Gastrocnemius medialis (tissue), 4 donors: ENCODE measurements around the gene MAML3. TPM values are rescaled to one million over a fixed set of nuclear protein-coding genes. Genes with fewer than 3 reads are reported as not detected.

Experiments used
- ATAC-seq, 2 donors: fragments of 150-250 bp; one replicate each; pipeline ENCODE4 v1.9.1; 2016
- DNase-seq, 2 donors: peaks; one replicate each; pipeline ENCODE4 v3.0.0-alpha.2; 2019
- H3K27ac ChIP-seq, 4 donors: fragments of 200-600 bp; sonication (generic); 1 replicate in 1 of 4; 2 replicates in 3 of 4; pipeline ENCODE4 v1.5.1; 2016 to 2018; ENCODE audit warnings: mild to moderate bottlenecking in 2 of 4, moderate library complexity in 1 of 4
- H3K27me3 ChIP-seq, 3 donors: fragments of 200-600 bp; sonication (generic) in 2 of 3; 1 replicate in 1 of 3; 2 replicates in 2 of 3; pipeline versions ENCODE4 v1.5.1 to v1.6.0; 2016 to 2019; ENCODE audit warnings: mild to moderate bottlenecking in 1 of 3, moderate library complexity in 1 of 3
- H3K36me3 ChIP-seq, 2 donors: fragments of 200-600 bp; sonication (generic) in 1 of 2; one replicate each; pipeline ENCODE4 v1.5.1; 2017 to 2018
- H3K4me1 ChIP-seq, 2 donors: fragments of 200-600 bp; sonication (generic) in 1 of 2; one replicate each; pipeline ENCODE4 v1.5.1; 2016 to 2017; ENCODE audit warnings: mild to moderate bottlenecking in 2 of 2
- H3K4me3 ChIP-seq, 4 donors: fragments of 200-600 bp; sonication (generic) in 3 of 4; 1 replicate in 1 of 4; 2 replicates in 3 of 4; pipeline ENCODE4 v1.5.1; 2016 to 2019; ENCODE audit warnings: mild to moderate bottlenecking in 2 of 4
- H3K9me3 ChIP-seq, 3 donors: fragments of 200-600 bp; sonication (generic) in 2 of 3; 1 replicate in 1 of 3; 2 replicates in 2 of 3; pipeline ENCODE4 v1.5.1; 2016 to 2019
- CTCF ChIP-seq, 5 experiments: fragments of 450-650 bp in 3 of 5; fragments of 200-600 bp in 2 of 5; sonication (generic) in 2 of 5; IDR thresholded peaks in 4 of 5; conservative IDR thresholded peaks in 1 of 5; 1 replicate in 4 of 5; 2 replicates in 1 of 5; pipeline ENCODE4 v1.5.1; 2016 to 2019; ENCODE audit warnings: antibody characterized with exemption in 5 of 5, mild to moderate bottlenecking in 3 of 5, moderate library complexity in 3 of 5
- POLR2A ChIP-seq, 2 donors: fragments of 450-650 bp; IDR thresholded peaks; one replicate each; pipeline ENCODE4 v1.6.1; 2017; ENCODE audit warnings: antibody characterized with exemption in 2 of 2, mild to moderate bottlenecking in 2 of 2, moderate library complexity in 2 of 2
- in situ Hi-C, 4 donors: fragments of 200-750 bp; cut with MboI; loops; one replicate each; pipeline versions ENCODE4 v1.15.0 to v1.8.0; 2017; ENCODE audit warnings: low sequenced_read_pairs in 4 of 4
- intact Hi-C: fragments of 100-400 bp; cut with DNase I; formaldehyde crosslinking; loops from one replicate; pipeline ENCODE4 v1.15.1; 2023; ENCODE audit warnings: low total_unique reads
- total RNA-seq, 4 donors: library from RNA; depleted of rRNA; stranded (reverse); fragments of >200 nt; gene quantifications; one replicate each; pipeline versions ENCODE4 v1.1.0 to v1.2.3, GENCODE V29; 2016

MAML3 gene
- total RNA-seq, 4 donors from 2014 or later, result 0.98 to 1.5 (median 1.4) TPM

- no peaks in the 10 kb centered on the region for H3K9me3 ChIP-seq
- no peak overlapping the region for H3K4me3 ChIP-seq
- ATAC-seq (no peak), DNase-seq (no peak)
- no peaks in the 10 kb centered on the region for H3K36me3 ChIP-seq
- intact Hi-C loops, result loop anchor here (5.0 kb wide), 1 partner anchor 37 kb away; no protein-coding TSS in a partner anchor
- in situ Hi-C loops, result no loop called here
- no peaks in the 10 kb centered on the region for H3K27me3 ChIP-seq
- H3K27ac ChIP-seq, result no peak overlapping the region
- peaks cover 29 to 33% of the 10 kb centered on the region in 2 donors for H3K4me1 ChIP-seq
- TF ChIP-seq POLR2A (IDR thresholded peaks at IDR 0.05), result no peak
- no peak for TF ChIP-seq CTCF (IDR thresholded peaks at IDR 0.05 in 4 of 5, conservative IDR thresholded peaks at IDR 0.05 in 1 of 5)
Observed at GRCh38 chr4:139769364-139769763, 384.6 kb downstream of the MAML3 start.

- Histone ChIP-seq H3K4me1 (peaks cover 34 to 38% of the 10 kb centered on the region in 2 donors), H3K4me3 (no peak overlapping the region), H3K9me3 (no peaks in the 10 kb centered on the region), H3K27ac (no peak overlapping the region), H3K36me3 (no peaks in the 10 kb centered on the region), H3K27me3 (no peaks in the 10 kb centered on the region)
- DNase-seq, result no peak
- no peak for ATAC-seq
- no peak for TF ChIP-seq POLR2A (IDR thresholded peaks at IDR 0.05)
- TF ChIP-seq CTCF (IDR thresholded peaks at IDR 0.05 in 4 of 5, conservative IDR thresholded peaks at IDR 0.05 in 1 of 5), result no peak
- intact Hi-C loops, result loop anchor here (5.0 kb wide), 1 partner anchor 37 kb away; no protein-coding TSS in a partner anchor
- in situ Hi-C loops, result no loop called here
Observed at GRCh38 chr4:139768896-139769295, 385.1 kb downstream of the MAML3 start.

GRCh38 chr4:139768366-139768765 lies 385.6 kb downstream of the MAML3 start:
- no peaks in the 10 kb centered on the region for H3K27me3 ChIP-seq
- H3K9me3 ChIP-seq, result no peaks in the 10 kb centered on the region
- no peak for ATAC-seq
- H3K36me3 ChIP-seq, result no peaks in the 10 kb centered on the region
- in situ Hi-C loops, result no loop called here
- intact Hi-C loops, result loop anchor here (5.0 kb wide), 1 partner anchor 36 kb away; no protein-coding TSS in a partner anchor
- peaks cover 39 to 43% of the 10 kb centered on the region in 2 donors for H3K4me1 ChIP-seq
- TF ChIP-seq CTCF (IDR thresholded peaks at IDR 0.05 in 4 of 5, conservative IDR thresholded peaks at IDR 0.05 in 1 of 5) (no peak), POLR2A (IDR thresholded peaks at IDR 0.05) (no peak)
- no peak overlapping the region for H3K4me3 ChIP-seq
- no peak for DNase-seq
- H3K27ac ChIP-seq, result no peak overlapping the region

- H3K36me3 ChIP-seq, result no peaks in the 10 kb centered on the region
- intact Hi-C loops (loop anchor here (5.0 kb wide), 1 partner anchor 35 kb away; no protein-coding TSS in a partner anchor), in situ Hi-C loops (no loop called here)
- H3K27me3 ChIP-seq, result no peaks in the 10 kb centered on the region
- H3K27ac ChIP-seq, result no peak overlapping the region
- peaks cover 47 to 51% of the 10 kb centered on the region in 2 donors for H3K4me1 ChIP-seq
- TF ChIP-seq CTCF (IDR thresholded peaks at IDR 0.05 in 4 of 5, conservative IDR thresholded peaks at IDR 0.05 in 1 of 5) (no peak), POLR2A (IDR thresholded peaks at IDR 0.05) (no peak)
- no peak for DNase-seq
- ATAC-seq, result no peak
- no peak overlapping the region for H3K4me3 ChIP-seq
- H3K9me3 ChIP-seq, result no peaks in the 10 kb centered on the region
Observed at GRCh38 chr4:139767585-139767984, 386.4 kb downstream of the MAML3 start.

GRCh38 chr4:139767168-139767567 lies 386.8 kb downstream of the MAML3 start:
- DNase-seq (no peak), ATAC-seq (no peak)
- Histone ChIP-seq H3K27ac (no peak overlapping the region), H3K4me3 (no peak overlapping the region), H3K9me3 (no peaks in the 10 kb centered on the region), H3K36me3 (no peaks in the 10 kb centered on the region), H3K4me1 (peaks cover 51 to 55% of the 10 kb centered on the region in 2 donors), H3K27me3 (no peaks in the 10 kb centered on the region)
- no peak for TF ChIP-seq CTCF (IDR thresholded peaks at IDR 0.05 in 4 of 5, conservative IDR thresholded peaks at IDR 0.05 in 1 of 5)
- intact Hi-C loops, result loop anchor here (5.0 kb wide), 1 partner anchor 35 kb away; no protein-coding TSS in a partner anchor
- in situ Hi-C loops, result no loop called here
